ENCODE data around the gene CTAGE9.

DNA sequence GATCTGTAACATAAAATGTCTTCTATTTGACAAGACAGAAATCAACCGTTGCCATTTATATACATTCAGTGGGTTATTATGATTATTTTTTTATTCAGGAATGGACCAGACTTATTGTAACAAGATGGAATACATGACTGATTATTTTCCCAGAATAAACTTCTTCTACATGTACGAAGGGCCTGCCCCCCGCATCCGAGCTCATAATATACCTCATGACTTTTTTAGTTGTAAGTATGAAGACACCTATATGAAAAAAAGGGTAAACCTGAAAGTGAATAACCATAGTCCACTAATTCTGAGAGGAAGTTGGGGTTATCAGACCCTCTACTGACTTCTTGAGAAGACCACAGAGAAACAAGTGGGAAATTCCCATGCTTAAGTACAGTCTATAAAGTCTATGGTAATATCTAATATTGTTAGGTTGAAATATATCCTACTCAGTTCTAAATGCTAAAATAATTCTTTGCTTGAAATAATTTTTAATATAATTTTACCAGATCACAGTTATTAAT is 25.5 kb downstream of the CTAGE9 start:
- no peak for TF ChIP-seq POLR2A (IDR thresholded peaks at IDR 0.05; ENCODE audit: low read length)
- TF ChIP-seq GATA1 (IDR thresholded peaks at IDR 0.05; ENCODE audit: low read depth, low read length) = no peak

Measured in erythroblast (primary cell).